HG03354 (cell line): Measurements from ENCODE around the gene TM9SF2.

Source experiments
- ATAC-seq: cut with Tn5 transposase; IDR thresholded peaks from one replicate; pipeline ENCODE4 v1.9.1; 2021; ENCODE audit warnings: mild to moderate bottlenecking; ENCODE audit not compliant: unreplicated experiment, poor library complexity, severe bottlenecking

TM9SF2 gene

GRCh38 chr13:99525967-99526366, 24.7 kb downstream of the TM9SF2 start:
- no peak for ATAC-seq

GRCh38 chr13:99526549-99526948, 25.3 kb downstream of the TM9SF2 start:
- no peak for ATAC-seq

- ATAC-seq = no peak
These were observed 26.0 kb downstream of the TM9SF2 start for GRCh38 chr13:99527301-99527700.

GRCh38 chr13:99528547-99528946, 27.3 kb downstream of the TM9SF2 start:
- ATAC-seq = peak; percentile 81

- no peak for ATAC-seq
These were observed 34.8 kb downstream of the TM9SF2 start for GRCh38 chr13:99536023-99536422.

GRCh38 chr13:99540530-99540929, 39.3 kb downstream of the TM9SF2 start:
- no peak for ATAC-seq

- peak; percentile 100 for ATAC-seq
These were observed 41.6 kb downstream of the TM9SF2 start for GRCh38 chr13:99542788-99543406.

- no peak for ATAC-seq
These were observed 44.1 kb downstream of the TM9SF2 start for GRCh38 chr13:99545361-99545760.

- no peak for ATAC-seq
These were observed 44.7 kb downstream of the TM9SF2 start for GRCh38 chr13:99545979-99546378.

GRCh38 chr13:99546878-99547277, 45.6 kb downstream of the TM9SF2 start:
- ATAC-seq = no peak

GRCh38 chr13:99548448-99548847, 47.2 kb downstream of the TM9SF2 start:
- ATAC-seq = peak; percentile 77

GRCh38 chr13:99553033-99553432, 51.8 kb downstream of the TM9SF2 start:
- ATAC-seq = no peak

GRCh38 chr13:99555149-99555548, 53.9 kb downstream of the TM9SF2 start:
- no peak for ATAC-seq

GRCh38 chr13:99556867-99557443, 55.7 kb downstream of the TM9SF2 start:
- no peak for ATAC-seq

- no peak for ATAC-seq
These were observed 57.4 kb downstream of the TM9SF2 start for GRCh38 chr13:99558570-99559180.

GRCh38 chr13:99559560-99559959, 58.3 kb downstream of the TM9SF2 start:
- no peak for ATAC-seq

- ATAC-seq = no peak
These were observed 62.1 kb downstream of the TM9SF2 start for GRCh38 chr13:99563404-99563803.

GRCh38 chr13:99564386-99564785, 63.1 kb downstream of the TM9SF2 start:
- no peak for ATAC-seq

- no peak for ATAC-seq
These were observed 64.3 kb downstream of the TM9SF2 start for GRCh38 chr13:99565478-99566124.

GRCh38 chr13:99566125-99567083, 65.1 kb downstream of the TM9SF2 start:
- ATAC-seq = no peak
